Femur (tissue), 1 donor: ENCODE data around the gene MLXIPL.
"Not testable (repeated sequence)": the region's sequence is repeated elsewhere in the genome, so short reads cannot be mapped to it uniquely, and the experiment has no call there.

Source experiments
- DNase-seq: peaks from one replicate; pipeline ENCODE4 v3.0.0-alpha.2; 2017

Gene MLXIPL

DNA sequence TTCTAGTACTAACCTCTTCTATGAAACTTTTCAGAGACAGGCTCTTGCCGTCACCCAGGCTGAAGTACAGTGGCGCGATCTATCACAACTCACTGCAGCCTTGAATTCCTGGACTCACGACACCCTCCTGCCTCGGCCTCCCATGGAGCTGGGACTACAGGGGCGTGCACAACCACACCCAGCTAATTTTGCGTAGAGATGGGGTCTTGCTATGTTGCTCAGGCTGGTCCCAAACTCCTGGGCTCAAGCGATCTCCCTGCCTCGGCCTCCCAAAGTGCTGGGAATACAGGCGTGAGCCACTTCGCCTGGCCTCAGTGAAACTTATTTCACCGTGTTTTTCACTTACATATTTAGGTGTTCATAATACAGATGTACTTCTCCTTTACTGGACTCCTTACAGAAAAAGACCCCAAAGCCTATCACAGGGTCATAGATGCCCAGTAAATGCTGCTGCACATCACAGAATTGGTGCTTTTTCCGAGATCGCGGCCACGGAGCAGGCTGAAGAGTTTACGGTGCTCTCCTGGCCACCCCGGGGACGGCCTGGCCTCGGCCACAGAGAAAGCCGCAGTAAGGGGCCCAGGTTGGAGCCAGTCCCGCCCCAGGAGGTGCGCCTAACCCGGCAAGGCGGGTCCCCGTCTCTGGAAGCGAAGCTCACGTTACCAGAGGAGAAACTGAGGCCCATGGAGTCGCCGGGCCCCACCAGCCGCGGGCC, 46.5 kb downstream of the MLXIPL start:
- DNase-seq = no peak

GRCh38 chr7:73573791-73574190, 50.5 kb downstream of the MLXIPL start:
- no peak for DNase-seq

DNA sequence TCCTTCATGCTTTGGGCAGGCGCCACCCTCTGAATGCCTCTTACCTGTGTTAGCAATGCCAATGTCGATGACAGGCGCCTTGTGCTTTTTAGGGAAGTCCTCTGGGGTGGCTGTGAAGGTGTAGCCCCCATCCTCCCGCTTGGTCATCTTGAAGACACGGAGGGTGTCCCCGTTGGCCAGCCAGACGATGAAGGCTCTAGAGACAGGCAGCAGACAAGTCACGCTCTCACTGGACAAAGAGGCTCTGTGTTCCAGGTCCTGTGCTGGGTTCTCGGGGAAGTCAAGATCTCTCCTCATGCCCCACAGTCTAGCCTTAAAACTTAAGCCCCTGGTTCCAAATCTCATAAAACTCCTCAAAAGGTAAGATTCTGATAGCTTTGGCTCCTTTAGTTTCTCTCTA, 51.0 kb downstream of the MLXIPL start:
- DNase-seq = no peak

GRCh38 chr7:73572767-73573186, 51.5 kb downstream of the MLXIPL start:
- DNase-seq = no peak

- no peak for DNase-seq
These were observed 53.3 kb downstream of the MLXIPL start for GRCh38 chr7:73570977-73571376.

DNA sequence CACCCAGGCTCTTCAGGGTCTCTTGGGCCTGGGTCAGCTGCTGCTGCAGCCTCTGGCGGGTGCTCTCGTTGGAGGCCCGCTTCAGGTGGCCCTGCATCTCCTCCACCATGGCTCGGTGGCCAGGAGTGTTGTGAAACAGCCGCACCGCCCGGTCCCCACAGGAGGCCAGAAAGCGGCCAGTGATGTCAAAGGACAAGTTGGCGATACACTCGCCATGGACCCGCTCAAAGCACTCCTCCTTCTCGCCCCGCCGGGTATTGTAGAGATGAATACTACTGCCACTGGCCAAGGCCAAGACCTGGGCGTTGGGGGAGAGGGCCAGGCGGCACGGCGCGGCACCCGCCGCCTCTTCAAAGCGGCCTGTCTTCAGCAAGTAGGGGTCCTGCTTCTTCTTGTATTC, 53.8 kb downstream of the MLXIPL start:
- DNase-seq = no peak

DNA sequence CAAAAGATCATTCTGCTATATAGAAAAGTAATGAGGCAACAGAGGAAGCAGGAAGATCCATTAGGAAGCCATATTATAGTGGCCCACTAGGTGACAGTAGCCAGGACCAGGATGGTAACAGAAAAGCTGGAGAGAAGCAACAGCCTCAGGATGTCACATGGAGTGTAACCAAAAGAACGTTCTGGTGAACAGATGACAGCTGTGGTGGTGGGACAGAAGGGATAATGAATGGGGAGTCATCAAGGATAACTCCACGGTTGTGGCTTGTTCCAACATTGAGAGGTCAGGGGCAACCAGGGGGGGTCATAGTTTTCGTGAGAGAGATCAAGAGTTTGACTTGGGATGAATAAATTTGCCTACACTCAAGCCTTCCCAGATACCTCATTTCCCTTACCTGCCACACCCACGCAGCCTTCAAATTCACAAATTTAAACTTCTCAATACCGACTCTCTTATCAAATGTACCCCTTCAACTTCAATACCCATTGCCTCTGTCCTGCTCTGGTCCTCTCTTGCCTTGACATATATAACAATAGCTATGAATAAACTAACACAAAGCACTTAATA, 55.2 kb downstream of the MLXIPL start:
- DNase-seq = no peak

- DNase-seq = no peak
These were observed 56.3 kb downstream of the MLXIPL start for GRCh38 chr7:73567846-73568685.

DNA sequence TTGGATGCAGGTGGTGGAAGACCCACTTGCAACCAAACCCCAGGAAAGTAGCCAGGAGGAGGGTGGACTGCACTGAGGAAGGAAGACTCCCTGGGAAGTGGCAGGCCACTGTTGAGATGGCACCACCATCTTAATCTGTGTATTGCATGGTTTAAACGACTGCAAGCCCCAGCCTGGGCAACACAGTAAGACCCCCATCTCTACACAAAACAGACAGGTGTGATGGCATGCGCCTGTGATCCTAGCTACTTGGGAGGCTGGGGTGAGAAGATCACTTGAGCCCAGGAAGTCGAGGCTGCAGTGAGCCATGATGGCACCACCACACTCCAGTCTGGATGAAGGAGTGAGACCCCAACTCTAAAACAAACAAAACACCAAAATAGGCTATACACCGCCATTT, 57.2 kb downstream of the MLXIPL start:
- DNase-seq = no peak

GRCh38 chr7:73566431-73566830, 57.9 kb downstream of the MLXIPL start:
- not testable (repeated sequence) for DNase-seq

- DNase-seq = no peak
These were observed 58.5 kb downstream of the MLXIPL start for GRCh38 chr7:73565675-73566340.

DNA sequence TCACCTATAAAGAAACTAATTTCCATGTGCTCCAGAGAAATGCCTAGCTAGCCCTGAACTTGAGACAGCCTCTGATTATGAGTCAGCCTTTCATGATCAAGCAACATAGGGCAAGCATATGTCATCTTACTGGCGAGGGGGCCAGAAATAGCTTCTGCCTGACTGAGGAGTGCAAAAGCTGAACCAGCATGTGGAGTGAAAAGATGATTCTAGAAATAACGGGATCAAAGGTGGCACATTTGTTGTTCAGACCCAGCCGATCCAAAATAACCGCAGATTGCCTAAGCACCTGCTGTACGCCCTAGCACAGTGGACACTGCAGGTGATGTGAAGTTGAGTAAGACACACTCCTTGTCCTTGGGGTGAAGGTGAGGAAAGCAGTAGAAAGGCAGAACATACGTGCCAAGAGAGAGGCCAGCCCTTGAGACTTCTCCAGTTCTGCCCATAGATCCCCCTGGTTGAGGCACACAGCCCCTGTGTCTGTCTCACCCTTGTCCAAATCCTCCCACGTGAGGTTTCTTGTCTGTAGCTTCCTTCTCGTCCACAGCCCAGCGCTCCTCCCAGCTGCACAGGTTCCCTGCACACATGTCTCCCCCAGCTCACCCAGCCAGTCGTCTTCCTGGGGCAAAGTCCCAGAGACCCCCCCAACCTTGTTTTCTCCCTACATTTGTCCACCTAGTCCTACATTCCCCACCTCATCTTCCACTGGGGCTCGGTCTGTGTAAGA, 64.0 kb downstream of the MLXIPL start:
- no peak for DNase-seq

DNA sequence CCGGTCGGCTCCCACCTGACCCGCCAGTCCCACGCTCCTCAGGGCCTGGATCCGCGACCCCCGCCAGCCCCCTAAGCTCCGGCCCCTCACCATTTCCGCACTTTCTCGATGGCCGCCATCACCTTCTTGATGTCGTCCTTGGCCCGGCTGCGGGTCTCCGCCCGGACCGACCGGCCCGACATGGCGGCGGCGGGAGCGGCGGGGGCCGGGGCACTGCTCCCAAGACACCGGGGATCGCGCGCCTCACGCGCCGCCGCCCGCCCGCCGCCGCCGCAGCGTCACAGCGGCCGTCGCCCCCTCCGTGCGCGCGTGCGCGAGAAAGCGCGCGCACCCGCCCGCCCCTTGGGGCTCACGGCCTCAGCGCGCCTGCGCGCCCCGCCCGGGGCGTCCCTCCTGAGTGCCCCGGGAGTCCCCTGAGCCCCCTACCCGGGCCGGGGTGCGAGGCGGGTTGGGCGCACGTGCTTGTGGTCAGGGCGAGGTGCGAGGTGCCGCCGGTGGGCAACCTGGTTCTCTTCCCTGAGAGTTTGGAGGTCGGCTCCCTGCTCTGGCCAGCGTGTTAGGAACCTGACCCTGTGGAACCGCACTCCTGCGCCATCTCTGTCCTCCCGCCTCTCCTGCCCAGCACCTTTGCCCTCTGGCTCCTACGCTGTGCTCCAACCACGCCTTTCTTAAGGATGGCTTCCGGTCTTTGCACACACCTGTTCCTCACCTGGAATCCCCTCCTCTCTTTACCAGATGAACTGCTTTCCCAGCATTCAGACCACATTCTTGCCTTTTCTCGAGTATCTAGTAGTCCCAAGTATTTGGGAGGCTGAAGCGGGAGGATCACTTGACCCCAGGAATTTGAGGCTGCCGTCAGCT, 66.7 kb downstream of the MLXIPL start, which contains the start of gene BCL7B:
Gene BCL7B (minus strand): TSS at position 294 of the 861 bp plus-strand sequence. CDS start 112 bp downstream, at position 182.
- DNase-seq = peak; percentile 78

DNA sequence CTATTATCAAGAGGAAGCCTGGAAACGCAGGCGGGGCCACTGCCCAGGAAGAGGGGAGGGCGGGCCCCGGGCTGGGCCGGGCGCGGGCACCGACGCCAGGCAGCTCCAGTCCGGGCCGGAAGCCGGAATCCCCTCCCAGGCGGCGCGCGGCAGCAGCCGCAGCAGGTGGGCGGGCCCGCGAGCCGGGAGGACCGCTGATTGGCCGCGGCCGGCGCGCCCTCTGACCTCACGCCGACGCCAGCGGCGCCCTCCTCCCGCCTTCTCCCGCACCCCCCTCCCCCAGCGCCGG, 67.3 kb downstream of the MLXIPL start:
- peak; percentile 95 for DNase-seq

DNA sequence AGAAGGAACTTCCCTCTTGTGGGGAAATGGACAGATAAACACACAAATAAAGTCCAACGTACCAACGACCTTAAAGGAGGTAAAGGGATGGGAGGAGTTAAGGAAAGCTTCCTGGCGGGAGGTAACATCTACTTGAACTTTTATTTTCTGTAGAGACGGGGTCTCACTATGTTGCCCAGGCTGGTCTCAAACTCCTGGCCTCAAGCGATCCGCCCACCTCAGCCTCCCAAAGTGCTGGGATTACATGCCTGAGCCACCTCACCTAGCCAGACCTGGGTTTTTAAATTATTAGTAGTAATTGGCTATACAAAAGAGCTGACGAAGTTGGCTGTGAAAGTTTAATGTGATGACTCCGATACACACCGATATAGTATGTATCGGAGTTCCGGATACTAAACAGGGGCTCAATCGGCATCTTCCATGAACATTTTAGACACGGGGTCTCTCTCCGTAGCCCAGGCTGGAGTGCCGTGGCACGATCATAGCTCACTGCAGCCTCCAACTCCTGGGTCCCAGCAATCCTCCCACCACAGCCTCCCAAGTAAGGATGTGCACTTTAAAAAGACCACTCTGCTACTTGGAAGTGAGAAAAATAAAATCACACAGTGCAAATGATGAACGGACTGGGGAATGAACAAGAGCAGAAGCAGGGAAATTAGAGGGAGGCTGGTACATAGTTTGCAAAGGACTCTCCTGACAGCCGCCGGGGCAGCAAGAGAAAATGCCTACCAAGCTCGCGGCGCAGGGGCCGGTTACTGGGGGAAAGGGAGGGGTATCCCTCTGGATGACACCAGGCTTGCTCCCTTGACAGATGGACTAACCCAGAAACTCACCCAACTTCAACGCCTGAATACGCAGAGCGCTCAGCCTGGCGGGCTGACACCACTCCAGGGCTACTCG, 67.9 kb downstream of the MLXIPL start:
- no peak for DNase-seq

DNA sequence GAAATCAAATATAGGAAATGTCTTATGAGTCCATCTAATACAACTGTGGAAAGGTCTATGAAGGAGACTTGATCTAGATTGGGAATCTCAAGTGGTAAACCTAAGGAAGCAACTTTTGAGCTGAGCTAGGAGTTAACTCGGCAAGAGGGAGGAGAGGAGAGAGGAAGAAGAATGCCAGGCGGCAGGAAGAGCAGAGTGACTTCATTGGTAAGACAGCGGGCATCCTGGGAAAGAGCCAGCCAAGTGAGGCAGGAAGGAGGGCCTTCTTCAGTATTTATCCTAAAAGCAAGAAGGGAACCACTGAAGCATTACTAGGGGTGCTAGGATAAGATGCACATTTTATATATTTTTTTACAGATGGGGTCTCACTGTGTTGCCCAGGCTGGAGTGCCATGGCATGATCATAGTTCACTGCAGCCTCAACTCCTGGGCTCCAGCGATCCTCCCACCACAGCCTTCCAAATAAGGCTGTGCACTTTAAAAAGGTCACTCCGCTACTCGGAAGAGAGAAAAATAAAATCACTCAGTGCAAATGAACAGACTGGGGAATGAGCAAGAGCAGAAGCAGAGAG, 68.8 kb downstream of the MLXIPL start:
- DNase-seq = no peak

DNA sequence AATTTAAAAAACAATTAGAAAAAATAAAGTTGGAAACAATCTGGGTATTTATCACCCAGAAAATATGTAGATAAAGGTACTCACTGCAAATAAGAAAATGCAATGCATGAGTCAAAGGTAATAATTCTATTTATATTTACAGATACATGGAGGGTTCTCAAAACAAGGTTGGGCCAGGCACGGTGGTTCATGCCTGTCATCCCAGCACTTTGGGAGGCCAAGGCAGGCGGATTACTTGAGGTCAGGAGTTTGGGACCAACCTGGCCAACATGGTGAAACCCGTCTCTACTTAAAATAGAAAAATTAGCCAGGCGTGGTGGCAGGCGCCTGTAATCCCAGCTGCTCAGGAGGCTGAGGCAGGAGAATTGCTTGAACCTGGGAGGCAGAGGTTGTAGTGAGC, 74.2 kb downstream of the MLXIPL start:
- DNase-seq = not testable (repeated sequence)

DNA sequence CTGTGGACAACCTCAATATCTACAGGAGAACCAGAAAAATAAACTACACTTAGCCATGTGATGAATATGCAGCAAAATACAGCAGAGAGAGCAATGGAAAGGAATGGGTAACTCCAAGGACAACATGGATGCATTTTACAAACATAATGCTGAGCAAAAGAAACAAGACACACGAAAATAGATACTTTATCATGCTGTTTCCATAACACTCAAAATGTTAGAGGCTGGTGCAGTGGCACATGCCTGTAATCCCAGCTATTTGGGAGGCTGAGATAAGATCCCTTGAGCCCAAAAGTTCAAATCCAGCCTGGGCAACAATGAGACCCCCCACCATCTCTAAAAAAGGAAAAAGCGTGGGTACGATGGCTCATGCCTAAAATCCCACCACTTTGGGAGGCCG, 75.1 kb downstream of the MLXIPL start:
- no peak for DNase-seq

- no peak for DNase-seq
These were observed 76.5 kb downstream of the MLXIPL start for GRCh38 chr7:73547841-73548240.

DNA sequence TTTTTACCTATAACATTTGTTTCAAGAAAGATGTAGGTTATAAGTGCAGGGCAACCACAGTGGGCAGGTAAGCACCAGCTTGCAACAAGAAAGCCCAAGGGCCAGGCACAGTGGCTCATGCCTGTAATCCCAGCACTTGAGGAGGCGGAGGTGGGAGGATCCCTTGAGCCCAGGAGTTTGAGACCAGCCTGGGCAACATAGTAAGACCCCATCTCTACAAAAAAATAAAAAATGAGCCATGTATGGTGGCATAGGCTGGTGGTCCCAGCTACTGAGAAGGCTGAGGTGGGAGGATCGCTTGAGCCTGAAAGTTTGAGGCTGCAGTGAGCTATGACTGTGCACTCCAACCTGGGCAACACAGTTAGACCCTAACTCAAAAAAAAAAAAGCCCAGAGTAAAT, 79.6 kb downstream of the MLXIPL start:
- DNase-seq = no peak
